GM13976 (cell line): ENCODE data around the gene ZNF526.

Experiments used
- DNase-seq: peaks from one replicate; pipeline ENCODE4 v3.0.0; 2012; ENCODE audit warnings: low spot score
- CTCF ChIP-seq: IDR thresholded peaks from 2 replicates; pipeline ENCODE4 v1.5.1; 2012; ENCODE audit warnings: borderline replicate concordance, mild to moderate bottlenecking; ENCODE audit not compliant: insufficient read depth; ENCODE audit errors: extremely low read depth, missing control alignments, control extremely low read depth
- in situ Hi-C: fragments of 300-500 bp; cut with MboI; formaldehyde crosslinking; loops from one replicate; pipeline ENCODE4 v1.12.0; 2022; ENCODE audit warnings: low sequenced_read_pairs, mixed read lengths, inconsistent platforms; ENCODE audit not compliant: unreplicated experiment

Gene ZNF526

GRCh38 chr19:42185277-42185676, 34.8 kb upstream of the ZNF526 start:
- TF ChIP-seq CTCF = no peak
- no peak for DNase-seq
- in situ Hi-C loops = no loop called here

- TF ChIP-seq CTCF = no peak
- in situ Hi-C loops = no loop called here
- no peak for DNase-seq
Measured at GRCh38 chr19:42188665-42189064, 31.4 kb upstream of the ZNF526 start.

- no peak for DNase-seq
- in situ Hi-C loops = no loop called here
- TF ChIP-seq CTCF = no peak
Measured at GRCh38 chr19:42189133-42189532, 31.0 kb upstream of the ZNF526 start.

- in situ Hi-C loops = loop anchor here (10.0 kb wide), 1 partner anchor 87 kb away; no protein-coding TSS in a partner anchor
Measured at GRCh38 chr19:42191330-42191729, 28.8 kb upstream of the ZNF526 start.

GRCh38 chr19:42191855-42192254, 28.3 kb upstream of the ZNF526 start:
- no peak for TF ChIP-seq CTCF
- DNase-seq = no peak
- in situ Hi-C loops = loop anchor here (10.0 kb wide), 1 partner anchor 87 kb away; no protein-coding TSS in a partner anchor

More at GRCh38 chr19:42191330-42191729, 28.8 kb upstream of the ZNF526 start:
- DNase-seq = no peak
- TF ChIP-seq CTCF = no peak

- TF ChIP-seq CTCF = no peak
- no peak for DNase-seq
- in situ Hi-C loops = loop anchor here (10.0 kb wide), 1 partner anchor 88 kb away; no protein-coding TSS in a partner anchor
Measured at GRCh38 chr19:42193294-42193693, 26.8 kb upstream of the ZNF526 start.
